PC-9 (cell line): ENCODE data around the gene CAMKMT. TPM values are rescaled to one million over a fixed set of nuclear protein-coding genes. Genes with fewer than 3 reads are reported as not detected.

Experiments
- BruUV-seq: library from RNA; stranded (reverse); fragments of 400-500 nt; replicated peaks from 2 replicates; lab custom pipeline; 2021; lab: Mats Ljungman, UMichigan
- CTCF ChIA-PET: fragments of 300-600 bp; sonication (Branson Sonifier 250); formaldehyde crosslinking; loops from one replicate; lab custom pipeline; 2022; ENCODE audit warnings: antibody characterized with exemption; lab: Charles Lee
- POLR2A ChIA-PET: fragments of 300-600 bp; sonication (Branson Sonifier 250); formaldehyde crosslinking; loops from one replicate; lab custom pipeline; 2022; ENCODE audit warnings: antibody characterized with exemption; ENCODE audit not compliant: unreplicated experiment; lab: Charles Lee
- DNase-seq, 2 experiments: peaks; one replicate each; pipeline versions ENCODE4 v3.0.0 to v3.0.0-alpha.2; 2015 to 2022; ENCODE audit warnings: mixed read lengths in 1 of 2
- H2AFZ ChIP-seq: fragments of 200-600 bp; sonication (generic); 2 replicates; pipeline ENCODE4 v1.8.1; 2017; ENCODE audit warnings: antibody characterized with exemption
- H3F3A ChIP-seq: fragments of 200-600 bp; sonication (generic); 2 replicates; pipeline ENCODE4 v1.8.1; 2017; ENCODE audit warnings: antibody characterized with exemption, mild to moderate bottlenecking, low read depth; ENCODE audit not compliant: insufficient read depth
- H3K27ac ChIP-seq: fragments of 200-600 bp; sonication (generic); 2 replicates; pipeline ENCODE4 v1.6.1; 2016; ENCODE audit warnings: mixed run types
- H3K27me3 ChIP-seq: fragments of 200-600 bp; sonication (generic); 2 replicates; pipeline ENCODE4 v1.6.1; 2016; ENCODE audit warnings: low read depth, mixed run types; ENCODE audit not compliant: insufficient read depth
- H3K36me3 ChIP-seq: fragments of 200-600 bp; sonication (generic); 2 replicates; pipeline ENCODE4 v1.6.1; 2016; ENCODE audit warnings: low read depth, mixed run types
- H3K4me1 ChIP-seq: fragments of 200-600 bp; sonication (generic); replicated peaks from 2 replicates; pipeline ENCODE4 v1.6.1; 2016; ENCODE audit warnings: mixed run types; ENCODE audit not compliant: insufficient read depth
- H3K4me2 ChIP-seq: fragments of 200-600 bp; sonication (generic); 2 replicates; pipeline ENCODE4 v1.6.1; 2017; ENCODE audit warnings: mixed run types
- H3K4me3 ChIP-seq: fragments of 200-600 bp; sonication (generic); 2 replicates; pipeline ENCODE4 v1.6.1; 2016; ENCODE audit warnings: mixed run types
- H3K79me2 ChIP-seq: fragments of 200-600 bp; sonication (generic); 2 replicates; pipeline ENCODE4 v1.6.1; 2017; ENCODE audit warnings: low read depth, mixed run types
- H3K9me2 ChIP-seq: fragments of 200-600 bp; sonication (generic); 2 replicates; pipeline ENCODE4 v1.8.1; 2017; ENCODE audit warnings: mild to moderate bottlenecking; ENCODE audit not compliant: insufficient read depth
- H3K9me3 ChIP-seq: fragments of 200-600 bp; sonication (generic); 2 replicates; pipeline ENCODE4 v1.8.1; 2016; ENCODE audit warnings: low read depth; ENCODE audit not compliant: insufficient read depth
- H4K20me1 ChIP-seq: fragments of 200-600 bp; sonication (generic); 2 replicates; pipeline ENCODE4 v1.8.1; 2017; ENCODE audit not compliant: insufficient read depth
- CTCF ChIP-seq: fragments of 200-600 bp; sonication (generic); conservative IDR thresholded peaks from 2 replicates; pipeline ENCODE4 v1.6.1; 2017; ENCODE audit warnings: mixed run types, antibody characterized with exemption, mild to moderate bottlenecking, moderate library complexity
- EZH2 ChIP-seq: fragments of 200-600 bp; sonication (generic); IDR thresholded peaks from 2 replicates; pipeline ENCODE4 v1.8.0; 2017; ENCODE audit warnings: antibody characterized with exemption, low read depth
- intact Hi-C: fragments of 100-400 bp; cut with micrococcal nuclease; formaldehyde crosslinking; loops from one replicate; pipeline ENCODE4 v1.10.0; 2022; ENCODE audit not compliant: unreplicated experiment
- total RNA-seq: library from RNA; stranded (reverse); gene quantifications from 2 replicates; pipeline ENCODE4 v1.2.3, GENCODE V29; 2021

Gene CAMKMT
- total RNA-seq, 1 experiment from 2014 or later, result 17.9 TPM

DNA sequence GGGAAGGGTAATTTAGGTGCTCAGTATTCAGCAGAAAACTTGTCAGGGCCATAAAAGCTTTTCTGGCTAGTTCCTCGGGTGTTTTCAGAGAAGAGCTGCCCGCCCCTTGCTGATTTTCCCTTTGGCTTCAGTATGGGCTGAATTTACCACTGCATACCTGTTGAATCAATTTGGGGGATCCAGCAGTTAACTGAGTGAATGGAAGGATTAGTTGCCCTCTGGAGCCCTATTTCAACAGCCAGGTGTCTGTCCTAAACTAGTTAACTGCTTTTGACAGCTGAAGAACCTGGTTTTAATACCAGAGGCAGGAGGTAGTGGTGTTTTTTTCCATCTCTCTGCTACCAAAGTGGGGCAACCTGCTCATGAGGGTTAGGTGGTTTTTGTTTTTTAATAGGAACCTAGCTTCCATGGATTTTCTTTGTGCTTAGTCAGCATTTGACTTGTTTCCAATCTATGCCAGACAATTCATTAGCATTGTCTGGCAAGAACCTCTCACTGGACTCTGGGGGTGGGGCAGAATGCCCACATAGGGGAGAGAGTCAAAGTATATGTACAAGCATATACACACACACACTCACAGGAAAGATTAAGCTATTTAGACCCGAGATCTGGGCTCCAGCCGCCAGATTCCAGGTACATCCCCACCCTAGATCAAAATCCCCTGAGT is 413.2 kb downstream of the CAMKMT start:
- Histone ChIP-seq H3K4me3 (no peak overlapping the region), H3K9me3 (no peaks in the 10 kb centered on the region), H3K4me1 (no peaks in the 10 kb centered on the region), H3K27me3 (no peaks in the 10 kb centered on the region), H2AFZ (no peak overlapping the region), H4K20me1 (no peaks in the 10 kb centered on the region; the same call in 1 of the 2 replicates), H3K9me2 (no peaks in the 10 kb centered on the region), H3K79me2 (no peaks in the 10 kb centered on the region), H3K36me3 (no peaks in the 10 kb centered on the region), H3K27ac (no peak overlapping the region), H3K4me2 (no peak overlapping the region), H3F3A (no peaks in the 10 kb centered on the region)
- DNase-seq, result no peak
- TF ChIP-seq CTCF, result no peak
- TF ChIP-seq EZH2, result no peak
- intact Hi-C loops, result no loop called here
- ChIA-PET CTCF (interaction anchor here (0.6 kb wide), 1 partner anchor 664 kb away, joined by 3 read pairs; no protein-coding TSS in a partner anchor), POLR2A (no interaction called here)
- BruUV-seq, result no TSS peak

- Histone ChIP-seq H3K4me1 (no peaks in the 10 kb centered on the region), H4K20me1 (no peaks in the 10 kb centered on the region; the same call in 1 of the 2 replicates), H3K9me2 (no peaks in the 10 kb centered on the region), H3K4me3 (no peak overlapping the region), H3K9me3 (no peaks in the 10 kb centered on the region), H3K79me2 (no peaks in the 10 kb centered on the region), H3F3A (no peaks in the 10 kb centered on the region), H3K27ac (no peak overlapping the region), H3K27me3 (no peaks in the 10 kb centered on the region), H2AFZ (no peak overlapping the region), H3K4me2 (no peak overlapping the region), H3K36me3 (no peaks in the 10 kb centered on the region)
- DNase-seq, result no peak
- POLR2A ChIA-PET, result no interaction called here
- TF ChIP-seq CTCF, result no peak
- TF ChIP-seq EZH2, result no peak
- CTCF ChIA-PET, result no interaction called here
- intact Hi-C loops, result no loop called here
- BruUV-seq, result no TSS peak
Observed at GRCh38 chr2:44777036-44777435, 415.3 kb downstream of the CAMKMT start.

DNA sequence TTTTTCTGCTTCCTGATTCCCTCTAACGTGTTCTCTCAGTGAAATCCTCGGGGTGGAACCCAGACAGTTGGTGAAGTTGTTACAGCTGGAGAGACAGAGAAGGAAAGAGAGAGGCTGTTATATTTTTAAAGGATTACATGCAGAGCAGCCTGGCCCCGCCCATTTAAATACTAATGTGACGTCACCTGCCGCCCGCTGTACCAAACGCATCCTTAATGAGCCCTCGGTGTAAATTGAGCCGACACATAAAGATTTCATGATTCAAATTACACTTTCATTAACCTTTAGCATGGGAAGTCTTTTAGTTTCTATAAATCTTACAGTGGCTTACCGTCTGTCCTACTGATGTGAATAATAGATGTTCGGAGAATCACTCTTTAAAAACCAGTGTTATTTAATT is 415.8 kb downstream of the CAMKMT start:
- ChIA-PET POLR2A (no interaction called here), CTCF (no interaction called here)
- Histone ChIP-seq H3K36me3 (no peaks in the 10 kb centered on the region), H4K20me1 (no peaks in the 10 kb centered on the region; the same call in 1 of the 2 replicates), H3K9me3 (peaks cover 1% of the 10 kb centered on the region; the same call in 1 of the 2 replicates), H3K4me1 (no peaks in the 10 kb centered on the region), H3K27me3 (no peaks in the 10 kb centered on the region), H3K27ac (no peak overlapping the region), H3K79me2 (no peaks in the 10 kb centered on the region), H2AFZ (no peak overlapping the region), H3K4me3 (no peak overlapping the region), H3K9me2 (no peaks in the 10 kb centered on the region), H3K4me2 (no peak overlapping the region), H3F3A (no peaks in the 10 kb centered on the region)
- intact Hi-C loops, result no loop called here
- peak in 1 of 2 experiments; percentile 12 for DNase-seq
- no TSS peak for BruUV-seq
- no peak for TF ChIP-seq EZH2
- no peak for TF ChIP-seq CTCF
